Posterior vena cava (tissue), 2 donors: ENCODE measurements around the gene MEIOB. TPM values are rescaled to one million over a fixed set of nuclear protein-coding genes. Genes with fewer than 3 reads are reported as not detected.
"Not testable (repeated sequence)": the region's sequence is repeated elsewhere in the genome, so short reads cannot be mapped to it uniquely, and the experiment has no call there.

Source experiments
- DNase-seq: peaks from one replicate; pipeline ENCODE4 v3.0.0-alpha.2; 2020; ENCODE audit warnings: low spot score
- intact Hi-C, 2 donors: fragments of 100-400 bp; cut with DNase I; formaldehyde crosslinking; loops; one replicate each; pipeline versions ENCODE4 v1.14.1 to v1.14.2; 2022 to 2023
- long read RNA-seq, 2 donors: library from polyadenylated mRNA; unstranded; transcript quantifications; one replicate each; pipeline ENCODE4 v2.0.0, GENCODE V29; 2020 to 2021
- total RNA-seq, 2 donors: library from RNA; stranded (reverse); fragmentation: NEBNext Ultra II Directional; extraction: Animal tissue kit (Norgen Biotek cat#: 25700); gene quantifications; one replicate each; pipeline ENCODE4 v1.2.1, GENCODE V29; 2021
- donor health status: DM: yes; HTN: yes; CAD: no.
- donor health status: DM: yes; HTN: yes; CAD: no.

MEIOB gene, protein sequence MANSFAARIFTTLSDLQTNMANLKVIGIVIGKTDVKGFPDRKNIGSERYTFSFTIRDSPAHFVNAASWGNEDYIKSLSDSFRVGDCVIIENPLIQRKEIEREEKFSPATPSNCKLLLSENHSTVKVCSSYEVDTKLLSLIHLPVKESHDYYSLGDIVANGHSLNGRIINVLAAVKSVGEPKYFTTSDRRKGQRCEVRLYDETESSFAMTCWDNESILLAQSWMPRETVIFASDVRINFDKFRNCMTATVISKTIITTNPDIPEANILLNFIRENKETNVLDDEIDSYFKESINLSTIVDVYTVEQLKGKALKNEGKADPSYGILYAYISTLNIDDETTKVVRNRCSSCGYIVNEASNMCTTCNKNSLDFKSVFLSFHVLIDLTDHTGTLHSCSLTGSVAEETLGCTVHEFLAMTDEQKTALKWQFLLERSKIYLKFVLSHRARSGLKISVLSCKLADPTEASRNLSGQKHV
- total RNA-seq, result not detected
- long read RNA-seq, donor 1, result 0 reads
- long read RNA-seq, donor 2, result 0 reads

DNA sequence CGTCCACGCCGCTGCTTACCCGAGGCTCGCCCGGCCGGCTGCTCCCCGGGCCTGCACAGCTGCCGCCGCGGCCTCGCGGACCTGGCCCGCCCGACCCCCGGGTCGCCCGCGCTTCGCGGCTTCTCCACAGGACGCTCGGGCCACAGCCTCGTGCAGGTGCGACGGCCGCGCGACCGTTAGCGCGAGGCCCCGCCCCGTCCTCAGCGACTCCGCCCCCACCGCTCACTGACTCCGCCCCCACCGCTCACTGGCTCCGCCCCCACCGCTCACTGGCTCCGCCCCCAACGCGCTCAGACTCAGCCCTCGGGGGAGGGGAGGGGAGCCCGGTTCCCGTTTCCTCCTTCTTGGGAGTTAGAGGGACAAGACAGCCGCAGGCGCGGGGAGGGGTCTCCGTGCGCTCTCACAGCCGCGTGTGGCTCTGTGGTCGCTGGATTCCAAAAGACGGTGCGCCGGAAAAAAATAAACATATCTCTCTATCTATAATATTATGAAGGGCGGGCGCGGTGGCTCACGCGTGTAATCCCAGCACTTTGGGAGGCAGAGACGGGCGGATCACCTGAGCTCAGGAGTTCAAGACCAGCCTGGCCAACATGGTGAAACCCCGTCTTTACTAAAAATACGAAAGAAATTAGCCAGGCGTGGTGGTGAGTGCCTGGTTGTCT, at the start of gene MEIOB:
Gene MEIOB, minus strand, starts transcription at position 191 of the 662 bp plus-strand sequence. CDS start 3,989 bp downstream, outside the sequence.
- no peak for DNase-seq

DNA sequence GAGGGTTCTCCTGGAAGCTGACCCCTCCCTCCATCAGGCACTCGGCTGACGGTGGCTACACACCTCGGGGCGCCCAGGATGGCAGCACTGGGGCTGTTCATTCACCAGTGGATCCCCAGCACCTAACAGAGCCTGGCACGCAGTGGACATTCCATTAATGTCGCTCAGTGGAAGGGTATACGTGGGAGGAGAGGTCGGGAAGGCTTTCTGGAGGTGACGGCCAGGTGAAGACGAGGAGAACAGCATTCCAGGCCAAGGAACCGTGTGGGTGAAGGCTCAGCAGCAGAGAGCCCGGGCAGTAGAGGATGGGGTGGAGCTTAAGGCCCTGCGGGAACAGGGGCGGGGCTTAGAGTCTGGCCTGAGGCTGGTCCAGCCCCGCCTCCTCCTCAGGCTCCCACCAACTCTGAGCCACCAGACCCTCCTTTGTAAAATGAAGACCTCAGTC, 48.8 kb upstream of the MEIOB start:
- intact Hi-C loops, result loop anchor here (5.0 kb wide), 2 partner anchors 68 to 1357 kb away; no protein-coding TSS in a partner anchor
- no peak for DNase-seq

More for the DNA sequence above, at the start of gene MEIOB:
- intact Hi-C loops, result no loop called here

DNA sequence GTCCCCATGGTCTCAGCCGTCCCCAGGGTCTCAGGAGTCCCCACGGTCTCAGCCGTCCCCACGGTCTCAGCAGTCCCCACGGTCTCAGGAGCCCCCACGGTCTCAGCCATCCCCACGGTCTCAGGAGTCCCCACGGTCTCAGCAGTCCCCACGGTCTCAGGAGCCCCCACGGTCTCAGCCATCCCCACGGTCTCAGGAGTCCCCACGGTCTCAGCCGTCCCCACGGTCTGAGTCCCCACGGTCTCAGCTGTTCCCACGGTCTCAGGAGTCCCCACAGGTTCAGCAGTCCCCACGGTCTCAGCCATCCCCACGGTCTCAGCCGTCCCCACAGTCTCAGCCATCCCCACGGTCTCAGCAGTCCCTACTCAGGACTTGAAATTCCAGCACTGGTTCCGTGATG, 48.2 kb upstream of the MEIOB start:
- DNase-seq, result not testable (repeated sequence)
- intact Hi-C loops, result loop anchor here (5.0 kb wide), 2 partner anchors 68 to 1357 kb away; no protein-coding TSS in a partner anchor

DNA sequence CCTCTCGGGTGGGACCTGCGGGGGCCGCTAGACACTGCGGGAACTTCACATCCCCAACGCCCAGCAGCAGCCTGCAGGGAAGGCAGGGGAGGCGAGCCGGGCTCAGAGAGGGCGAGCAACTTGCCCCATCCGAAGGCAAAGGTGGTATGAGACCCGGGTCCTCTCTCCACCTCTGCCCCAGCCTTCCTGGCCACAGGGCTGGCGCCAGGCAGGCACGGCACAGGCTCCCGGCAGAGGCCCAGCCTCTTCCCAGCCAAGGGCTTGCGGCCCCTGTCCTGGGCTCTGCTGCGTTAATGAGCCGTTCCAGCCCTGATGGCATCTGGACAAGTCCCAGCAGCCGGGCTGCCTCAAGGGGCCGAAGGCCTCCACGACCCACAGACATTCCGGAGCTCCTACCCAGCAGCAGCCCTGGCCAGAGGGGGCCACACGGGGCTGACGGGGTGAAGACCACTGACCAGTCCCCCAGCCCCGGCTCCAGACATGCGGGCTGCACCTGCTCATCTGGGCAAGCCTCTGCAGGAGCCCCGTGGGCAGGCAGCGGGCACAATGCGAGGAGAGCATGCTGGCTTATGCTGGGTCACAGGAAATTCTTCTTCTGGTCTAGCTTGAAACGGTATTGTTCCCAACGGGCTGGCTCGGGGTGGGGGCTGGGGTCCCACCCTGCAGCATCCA, 47.5 kb upstream of the MEIOB start:
- intact Hi-C loops, result no loop called here
- DNase-seq, result no peak

DNA sequence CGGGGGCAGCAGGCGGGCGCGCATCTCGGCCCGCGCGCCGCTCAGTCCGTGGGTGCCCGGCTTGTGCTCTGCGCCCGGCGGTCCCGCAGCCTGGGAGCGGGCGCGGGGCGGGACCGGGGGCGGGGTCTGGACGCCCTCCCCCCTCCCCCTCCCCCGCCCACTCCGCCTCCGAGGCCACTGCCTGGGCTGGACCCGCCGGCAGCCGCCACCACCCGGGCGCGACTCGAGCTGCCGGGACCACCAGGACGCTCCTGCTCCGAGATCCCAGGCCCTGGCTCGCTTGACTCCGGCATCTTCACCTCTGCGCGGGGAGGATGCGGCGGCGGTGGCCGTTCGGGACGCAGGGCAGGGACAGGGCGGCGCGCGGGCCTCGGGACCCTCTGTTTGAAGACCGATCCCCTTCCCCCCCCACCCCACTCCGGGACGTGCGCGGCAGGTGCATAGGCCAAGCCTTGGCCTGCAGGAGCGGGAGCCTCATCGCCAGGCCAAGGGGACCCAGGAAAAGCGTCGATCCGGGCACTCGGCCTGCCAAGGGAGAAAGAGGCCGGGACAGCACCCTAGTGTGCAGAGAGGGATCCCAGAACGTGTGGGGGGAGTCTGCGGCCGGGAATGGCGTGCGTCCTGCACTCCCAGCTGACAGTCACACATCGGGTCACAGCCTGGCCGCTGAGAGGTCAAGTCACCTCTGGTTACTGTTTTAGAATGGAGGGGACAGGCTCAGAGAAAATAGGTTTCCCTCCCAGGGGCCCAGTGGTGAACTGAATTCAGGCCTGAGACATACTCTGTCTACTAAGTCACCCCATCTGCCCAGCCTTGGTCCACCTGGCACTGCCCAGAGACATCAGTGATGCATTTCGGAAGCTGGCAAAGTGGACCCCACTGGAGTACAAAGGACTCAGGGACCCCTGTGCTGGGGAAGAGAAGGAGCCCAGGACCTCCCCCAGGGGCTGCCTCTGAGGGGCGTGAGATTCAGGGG, 46.7 kb upstream of the MEIOB start, which contains the start of gene HS3ST6:
Gene HS3ST6, minus strand, starts transcription at position 65 of the 976 bp plus-strand sequence. CDS start 92 bp downstream, outside the sequence.
- intact Hi-C loops, result no loop called here
- no peak for DNase-seq

DNA sequence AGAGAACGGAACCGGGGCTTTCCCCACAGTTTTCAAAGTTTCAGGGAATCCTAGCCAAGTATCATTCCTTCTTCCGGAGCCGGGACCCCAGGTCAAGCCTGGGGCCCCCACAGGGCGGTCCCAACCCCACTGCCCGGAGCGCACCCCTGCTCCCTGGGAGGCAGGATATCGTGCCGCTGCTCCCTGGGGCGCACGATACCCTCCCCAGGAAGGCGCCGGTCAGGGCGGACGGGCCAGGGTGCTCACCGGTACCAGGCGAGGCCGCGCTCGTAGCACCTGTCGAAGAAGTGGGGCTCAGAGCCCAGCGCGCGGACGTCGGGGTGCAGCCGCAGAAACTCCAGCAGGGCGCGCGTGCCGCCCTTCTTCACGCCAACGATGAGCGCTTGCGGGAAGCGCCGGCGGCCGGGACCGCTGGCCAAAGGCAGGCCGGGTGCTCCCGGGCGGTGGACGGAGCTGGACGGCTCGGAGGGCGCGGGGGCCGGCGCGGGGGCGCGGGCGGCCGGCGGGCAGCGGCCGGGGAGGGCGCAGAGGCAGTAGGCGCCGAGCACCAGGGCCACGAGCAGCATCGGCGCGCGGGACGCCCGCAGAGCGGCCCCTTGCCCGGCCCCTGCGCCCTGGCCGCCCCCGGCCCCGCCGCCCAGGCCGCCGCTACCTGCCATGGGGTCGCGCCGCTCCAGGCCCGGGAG, 45.8 kb upstream of the MEIOB start:
- intact Hi-C loops, result no loop called here
- no peak for DNase-seq

DNA sequence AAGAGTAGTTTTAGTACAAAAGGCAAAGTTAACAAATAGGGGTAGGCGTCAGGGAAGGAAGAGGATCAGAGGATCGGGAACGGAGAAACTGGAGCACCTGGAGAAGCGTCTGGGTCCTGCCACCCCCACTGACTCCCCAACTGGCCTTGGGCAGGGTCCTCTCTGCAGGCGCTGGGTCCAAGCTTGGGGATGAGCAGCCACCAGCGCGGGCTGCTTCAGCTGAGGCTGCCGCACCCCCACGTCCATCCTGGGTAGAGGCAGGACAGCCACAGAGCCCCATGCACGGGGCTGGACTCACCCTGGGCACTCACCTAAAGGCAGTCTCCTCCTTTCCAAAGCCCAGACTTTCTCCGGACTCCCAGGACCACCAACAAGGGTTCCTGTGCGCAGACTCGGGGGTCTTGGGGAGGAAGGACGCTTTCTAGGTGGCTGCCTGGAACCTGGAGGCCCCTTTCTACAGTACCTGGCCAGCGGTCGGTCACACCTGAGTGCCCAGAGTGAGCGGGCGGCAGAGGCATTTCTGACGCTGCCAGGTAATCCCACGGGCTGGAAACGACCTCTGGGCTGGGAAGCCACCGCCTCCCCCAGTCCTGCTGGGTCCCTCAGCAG, 45.2 kb upstream of the MEIOB start:
- DNase-seq, result no peak
- intact Hi-C loops, result no loop called here

DNA sequence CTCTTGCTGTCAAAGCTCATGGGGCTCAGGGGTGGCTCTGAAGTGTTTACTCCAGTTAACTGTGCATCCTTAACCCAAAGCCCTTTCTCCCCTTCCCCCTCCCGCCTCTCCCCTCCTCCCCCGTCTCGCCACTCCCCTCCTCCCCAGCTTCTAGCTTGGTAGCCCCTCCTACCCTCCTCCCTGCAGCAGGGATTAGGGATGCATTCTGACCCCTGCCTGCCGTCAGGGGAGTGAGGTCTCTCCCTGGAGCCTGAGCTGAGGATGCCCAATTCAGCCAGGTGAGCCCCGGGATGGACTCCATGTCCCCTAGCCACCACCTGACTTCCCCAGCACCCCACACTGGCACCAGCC, 44.7 kb upstream of the MEIOB start:
- intact Hi-C loops, result no loop called here

DNA sequence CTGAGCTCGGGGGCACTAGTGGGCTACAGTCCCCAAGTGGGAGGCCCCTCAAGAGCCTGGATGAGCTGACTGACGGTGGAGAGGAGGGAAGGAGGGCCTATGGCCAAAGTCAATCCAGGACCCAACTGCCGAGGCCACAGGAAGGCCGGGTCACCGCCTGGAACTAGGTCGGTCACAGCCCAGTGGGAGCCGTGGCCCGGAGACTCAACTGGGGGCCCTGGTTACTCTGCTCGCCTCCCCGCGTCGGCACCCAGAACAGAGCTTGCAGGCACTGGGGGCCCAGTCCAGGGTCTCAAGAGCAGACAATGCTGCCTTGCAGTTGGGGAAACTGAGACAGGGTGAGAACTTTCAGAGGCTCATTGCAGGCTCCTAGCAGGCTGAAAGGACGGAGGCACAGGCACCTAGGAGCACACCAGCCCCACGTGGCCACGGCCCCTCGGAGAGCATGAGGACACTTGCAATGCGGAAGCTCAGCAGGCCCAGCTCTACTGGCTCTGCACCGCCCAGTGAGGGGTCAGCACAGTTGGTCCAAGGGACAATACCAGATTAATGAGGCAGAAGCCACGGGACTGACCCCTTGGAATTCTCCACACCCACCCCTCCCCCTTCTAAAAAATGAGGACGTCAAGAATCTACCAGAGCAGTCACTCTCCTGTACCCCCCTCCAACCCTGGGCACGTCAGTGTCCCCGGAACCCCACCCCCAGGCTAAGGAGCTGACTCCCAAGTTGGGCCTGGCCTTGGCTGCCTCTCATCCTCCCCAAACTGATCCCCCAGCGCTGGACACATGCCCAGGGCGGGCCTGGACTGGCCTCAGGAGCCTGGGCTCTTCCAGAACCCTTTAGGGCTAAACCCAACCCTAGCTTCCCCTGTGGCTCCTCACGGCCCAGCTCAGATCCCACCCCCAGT, 44.0 kb upstream of the MEIOB start:
- DNase-seq, result no peak
- intact Hi-C loops, result no loop called here

More for the DNA sequence above, 44.7 kb upstream of the MEIOB start:
- no peak for DNase-seq

DNA sequence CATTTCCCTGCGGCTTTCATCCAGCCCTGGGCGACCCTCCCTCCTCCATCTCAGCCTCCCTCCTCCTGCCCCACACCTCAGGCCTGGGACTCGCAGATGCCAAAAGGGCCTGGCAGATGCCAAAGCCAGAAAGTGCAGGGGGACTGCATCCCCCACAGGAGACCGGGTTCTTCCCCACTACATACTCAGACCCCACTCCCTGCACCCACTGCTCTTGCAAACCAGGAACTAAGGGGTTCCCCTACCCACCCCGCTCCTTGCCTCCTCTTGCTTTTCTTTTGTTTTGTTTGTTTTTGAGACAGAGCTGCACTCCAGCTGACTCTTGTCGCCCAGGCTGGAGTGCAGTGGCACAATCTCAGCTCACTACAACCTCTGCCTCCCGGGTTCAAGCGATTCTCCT, 43.0 kb upstream of the MEIOB start:
- DNase-seq, result no peak
- intact Hi-C loops, result no loop called here

DNA sequence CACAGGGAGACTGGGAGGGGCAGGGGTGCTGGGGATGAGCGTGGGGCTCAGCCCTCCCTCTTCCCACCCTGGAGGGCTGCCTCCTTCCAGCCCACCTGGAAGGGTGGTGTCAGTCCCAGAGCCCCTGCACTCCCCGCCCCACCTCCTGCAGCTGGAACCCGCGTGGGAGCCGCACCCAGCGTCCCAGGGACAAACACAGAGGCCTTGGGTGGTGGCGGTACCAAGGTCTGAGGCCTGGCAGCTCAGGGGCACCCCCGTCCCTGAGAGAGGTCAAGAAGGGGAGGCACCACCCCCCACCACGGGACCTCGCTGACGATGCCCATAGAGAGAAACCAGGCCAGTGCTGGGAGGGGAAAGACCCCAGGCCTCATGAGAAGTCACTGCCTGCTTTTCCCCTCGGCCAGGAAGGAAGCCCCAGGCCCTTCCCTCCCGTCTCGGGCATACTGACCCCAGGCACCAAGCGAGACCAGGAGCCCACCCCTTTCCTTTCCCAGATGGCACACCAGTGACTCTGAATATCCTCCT, 42.2 kb upstream of the MEIOB start:
- DNase-seq, result no peak
- intact Hi-C loops, result no loop called here

DNA sequence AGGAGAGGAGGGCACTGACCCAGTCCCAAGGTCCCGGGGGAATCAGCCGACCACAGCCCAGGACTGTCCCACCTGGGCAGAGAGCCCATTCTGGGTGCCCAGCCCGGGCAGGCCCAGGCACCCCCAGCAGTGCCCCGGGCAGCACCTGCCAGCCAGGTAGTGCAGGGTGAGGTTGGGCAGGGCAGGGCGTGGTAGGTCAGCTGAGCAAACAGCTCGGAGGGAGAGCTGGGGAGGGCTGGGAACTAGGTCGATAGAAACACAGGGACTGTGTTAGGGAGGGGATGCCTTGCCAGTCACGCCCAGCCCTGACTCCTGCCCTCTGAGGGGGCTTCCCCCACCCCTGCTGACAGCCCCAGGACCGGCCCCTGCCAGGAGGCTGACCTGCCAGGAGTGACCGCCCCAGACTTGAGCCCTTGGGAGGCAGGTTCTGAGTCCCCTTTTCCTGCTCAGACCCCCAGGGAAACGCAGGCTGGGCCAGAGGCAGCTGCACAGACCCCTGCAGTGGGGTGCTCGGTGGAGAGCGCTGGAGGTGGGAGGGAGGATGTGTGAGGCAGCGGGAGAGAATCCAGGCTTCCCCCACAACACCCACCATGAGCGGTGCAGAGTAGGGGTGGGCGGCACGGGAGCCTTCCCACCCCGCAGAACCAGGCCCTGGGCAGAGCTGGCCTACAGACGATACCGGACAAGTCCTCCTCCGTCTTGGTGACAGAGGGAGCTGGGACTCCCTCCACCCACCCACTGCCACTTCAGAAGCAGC, 41.5 kb upstream of the MEIOB start:
- no peak for DNase-seq
- intact Hi-C loops, result no loop called here

DNA sequence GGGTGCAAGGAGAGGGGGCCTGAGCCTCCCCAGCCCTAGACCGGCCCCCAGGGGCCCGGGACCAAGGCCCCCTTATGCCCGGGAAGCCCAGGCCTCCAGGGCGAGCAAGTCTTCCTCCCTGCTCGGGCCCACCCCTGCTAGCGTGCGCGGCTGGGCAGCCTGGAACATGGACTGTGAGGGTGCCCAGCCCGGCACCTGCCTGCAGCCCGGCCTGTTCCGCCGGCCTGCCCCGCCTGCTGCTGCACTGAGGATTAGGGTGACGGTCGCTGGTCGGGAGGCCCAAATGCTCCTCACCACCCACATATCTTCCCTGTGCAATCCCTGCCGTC, 40.2 kb upstream of the MEIOB start:
- intact Hi-C loops, result no loop called here

DNA sequence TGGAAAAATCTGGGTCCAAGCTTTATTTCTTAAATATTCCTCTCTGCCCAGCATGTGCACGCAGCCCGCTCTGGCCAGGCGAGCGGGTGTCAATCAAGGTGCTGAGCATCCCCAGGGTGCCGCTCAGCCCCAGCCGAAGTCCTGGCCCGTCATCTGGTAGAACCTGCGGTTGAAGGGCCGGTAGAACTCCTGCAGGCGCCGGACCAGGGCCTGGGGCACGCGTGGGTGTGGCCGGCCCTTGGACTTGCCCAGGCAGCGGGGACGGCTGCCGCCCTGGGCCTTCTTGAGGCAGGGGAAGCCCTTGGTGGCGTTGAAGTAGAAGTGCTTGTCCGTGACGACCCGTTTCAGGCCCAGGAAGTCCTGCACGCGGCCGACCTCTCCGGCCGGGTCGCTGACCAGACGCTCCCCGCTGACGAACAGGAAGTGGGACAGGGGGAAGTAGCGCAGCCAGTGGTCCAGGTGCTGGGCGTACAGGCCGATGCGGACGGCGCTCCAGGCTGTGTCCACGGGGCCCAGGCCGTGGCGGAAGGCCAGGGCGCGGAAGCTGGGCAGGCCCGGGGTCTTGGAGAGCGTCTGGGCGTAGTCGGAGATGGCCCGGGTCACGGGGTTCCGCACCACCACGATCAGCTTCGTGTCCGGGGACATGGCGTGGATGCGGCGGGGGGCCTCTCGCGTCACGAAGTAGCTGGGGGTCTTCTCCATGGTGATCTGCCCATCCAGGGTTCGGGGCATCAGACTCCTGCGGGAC, 39.7 kb upstream of the MEIOB start:
- DNase-seq, result no peak
- intact Hi-C loops, result no loop called here

More for the DNA sequence above, 40.2 kb upstream of the MEIOB start:
- DNase-seq, result no peak

DNA sequence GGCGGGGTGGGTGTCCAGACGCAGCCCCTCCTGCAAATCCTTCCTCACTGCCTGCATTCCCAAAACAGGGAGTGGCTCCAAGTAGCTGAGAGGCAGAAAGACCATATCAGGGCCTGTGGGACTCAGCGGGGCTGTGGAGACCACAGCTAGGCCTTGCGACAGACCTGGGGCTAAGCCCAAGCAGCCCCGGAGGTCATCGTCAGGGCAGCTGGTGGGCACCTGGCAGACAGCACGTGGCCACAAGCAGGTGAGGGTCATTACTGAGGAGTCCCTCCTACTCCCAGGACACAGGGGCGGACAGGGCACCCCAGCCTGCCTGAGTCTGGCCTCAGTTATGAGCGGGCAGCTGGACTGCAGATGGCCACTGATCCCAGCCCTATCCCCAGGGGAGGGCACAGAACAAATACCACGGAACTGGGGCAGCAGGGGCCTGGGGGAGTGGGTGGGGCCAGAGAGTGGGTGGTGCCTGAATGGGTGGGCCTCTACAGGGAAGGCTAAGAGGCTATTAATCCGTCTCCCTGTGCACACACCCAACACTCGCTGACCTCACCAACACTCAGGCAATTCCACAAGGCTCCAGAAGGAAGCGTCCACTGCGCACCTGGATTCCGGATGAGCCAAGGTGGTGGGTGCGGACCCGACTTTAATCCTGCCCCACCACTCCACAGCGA, 37.7 kb upstream of the MEIOB start:
- intact Hi-C loops, result no loop called here
- DNase-seq, result no peak
